Measurements from ENCODE around the gene VWDE. TPM values are rescaled to one million over a fixed set of nuclear protein-coding genes. Genes with fewer than 3 reads are reported as not detected.

VWDE gene
- total and polyA plus RNA-seq, 2 donors (not counting 3 experiments of a cell fraction or from before 2014, with no cell fraction given): 0.11 to 0.17 TPM

DNA sequence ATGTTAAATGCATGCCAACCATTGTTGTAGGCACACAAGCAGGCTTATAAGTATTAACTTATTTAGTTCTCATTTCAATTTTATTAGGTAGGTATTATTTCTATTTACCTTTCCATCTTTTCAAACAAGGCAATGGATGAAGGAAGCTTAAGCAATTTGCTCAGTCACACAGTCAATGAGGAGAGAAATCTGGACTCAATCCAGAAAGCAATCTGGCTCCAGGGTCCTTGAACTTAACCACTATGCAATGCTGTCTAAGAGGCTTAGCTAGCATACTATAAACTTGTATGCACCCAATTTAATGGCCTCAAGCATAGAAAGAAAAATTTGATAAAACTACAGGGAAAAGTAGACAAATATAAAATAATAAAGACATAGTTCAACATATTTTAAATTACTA lies 88.6 kb downstream of the VWDE start:
- Histone ChIP-seq H4K20me1 (replicated peaks; ENCODE audit: control insufficient read depth, extremely low read depth, insufficient read depth, low read length) (no peaks in the 10 kb centered on the region), H3K9me3 (replicated peaks; ENCODE audit: control insufficient read depth, insufficient read depth, low read length) (no peaks in the 10 kb centered on the region), H3K9ac (replicated peaks; ENCODE audit: extremely low read depth, insufficient read depth, low read length) (no peak overlapping the region), H3K27me3 (ENCODE audit: control insufficient read depth in 2 of 2, insufficient read depth in 2 of 2, low read length in 2 of 2) (no peaks in the 10 kb centered on the region), H3K9me1 (replicated peaks; ENCODE audit: control insufficient read depth, extremely low read depth, insufficient read depth, low read length) (no peaks in the 10 kb centered on the region), H3K27ac (ENCODE audit: insufficient read depth, low read depth, low read length) (no peak overlapping the region), H3K36me3 (ENCODE audit: control insufficient read depth in 2 of 2, extremely low read depth in 1 of 2, insufficient read depth in 2 of 2, low read length in 2 of 2) (no peaks in the 10 kb centered on the region), H3K4me2 (ENCODE audit: insufficient read depth, low read length) (no peak overlapping the region), H3K4me3 (replicated peaks in 1 of 3; ENCODE audit: insufficient read depth in 1 of 3, low read depth in 1 of 3, low read length in 3 of 3) (no peak overlapping the region), H3K4me1 (ENCODE audit: control insufficient read depth, extremely low read depth, insufficient read depth, low read length) (no peaks in the 10 kb centered on the region), H3K79me2 (ENCODE audit: control insufficient read depth, insufficient read depth, low read length) (no peaks in the 10 kb centered on the region), H2AFZ (ENCODE audit: low read depth, low read length) (no peak overlapping the region)
- ChIA-PET CTCF (interaction anchor here (1.0 kb wide), 1 partner anchor 29 kb away, joined by 3 read pairs; no protein-coding TSS in a partner anchor), POLR2A (no interaction called here)
- TF ChIP-seq EZH2 (IDR thresholded peaks at IDR 0.05; ENCODE audit: borderline replicate concordance, low read depth, low read length, severe bottlenecking) (no peak), GATA2 (IDR thresholded peaks at IDR 0.05; ENCODE audit: insufficient read depth, insufficient read length, low read depth, low read length) (no peak), FOS (IDR thresholded peaks at IDR 0.05; ENCODE audit: borderline replicate concordance, insufficient read depth, low read length) (no peak), MYC (IDR thresholded peaks at IDR 0.05; ENCODE audit: low read depth, low read length) (no peak), JUN (IDR thresholded peaks at IDR 0.05; ENCODE audit: borderline replicate concordance, insufficient read depth, insufficient read length, low read depth) (no peak), POLR2AphosphoS5 (IDR thresholded peaks at IDR 0.05; ENCODE audit: insufficient read depth, low read depth, low read length) (no peak), POLR2A (IDR thresholded peaks at IDR 0.05; ENCODE audit: low read depth, low read length) (no peak)
- TF ChIP-seq, protein P1, sequence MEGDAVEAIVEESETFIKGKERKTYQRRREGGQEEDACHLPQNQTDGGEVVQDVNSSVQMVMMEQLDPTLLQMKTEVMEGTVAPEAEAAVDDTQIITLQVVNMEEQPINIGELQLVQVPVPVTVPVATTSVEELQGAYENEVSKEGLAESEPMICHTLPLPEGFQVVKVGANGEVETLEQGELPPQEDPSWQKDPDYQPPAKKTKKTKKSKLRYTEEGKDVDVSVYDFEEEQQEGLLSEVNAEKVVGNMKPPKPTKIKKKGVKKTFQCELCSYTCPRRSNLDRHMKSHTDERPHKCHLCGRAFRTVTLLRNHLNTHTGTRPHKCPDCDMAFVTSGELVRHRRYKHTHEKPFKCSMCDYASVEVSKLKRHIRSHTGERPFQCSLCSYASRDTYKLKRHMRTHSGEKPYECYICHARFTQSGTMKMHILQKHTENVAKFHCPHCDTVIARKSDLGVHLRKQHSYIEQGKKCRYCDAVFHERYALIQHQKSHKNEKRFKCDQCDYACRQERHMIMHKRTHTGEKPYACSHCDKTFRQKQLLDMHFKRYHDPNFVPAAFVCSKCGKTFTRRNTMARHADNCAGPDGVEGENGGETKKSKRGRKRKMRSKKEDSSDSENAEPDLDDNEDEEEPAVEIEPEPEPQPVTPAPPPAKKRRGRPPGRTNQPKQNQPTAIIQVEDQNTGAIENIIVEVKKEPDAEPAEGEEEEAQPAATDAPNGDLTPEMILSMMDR (IDR thresholded peaks at IDR 0.05; ENCODE audit: extremely low read depth in 1 of 2, insufficient read depth in 1 of 2, low read depth in 1 of 2, low read length in 2 of 2): no peak
- TF ChIP-seq, protein P2, sequence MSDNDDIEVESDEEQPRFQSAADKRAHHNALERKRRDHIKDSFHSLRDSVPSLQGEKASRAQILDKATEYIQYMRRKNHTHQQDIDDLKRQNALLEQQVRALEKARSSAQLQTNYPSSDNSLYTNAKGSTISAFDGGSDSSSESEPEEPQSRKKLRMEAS (IDR thresholded peaks at IDR 0.05; ENCODE audit: insufficient read depth, insufficient read length): no peak
- BruUV-seq (replicated peaks): no TSS peak
- intact Hi-C loops (cut with micrococcal nuclease) (no loop called here), dilution Hi-C loops (cut with MboI; ENCODE audit: extremely low pct_ligation_motif_present, low sequenced_read_pairs) (no loop called here)
- FAIRE-seq (no peak), DNase-seq (ENCODE audit: low read depth, low spot score) (no peak)
